IPS DF 6.9 (cell line): ENCODE results near the gene RBM17.
"Not testable (repeated sequence)": the region's sequence is repeated elsewhere in the genome, so short reads cannot be mapped to it uniquely, and the experiment has no call there.

Source experiments
- DNase-seq: peaks from one replicate; pipeline ENCODE4 v3.0.0-alpha.2; 2013; ENCODE audit warnings: low read depth, low spot score
- H3K27ac ChIP-seq: one replicate; pipeline ENCODE4 v1.5.1; 2013; ENCODE audit warnings: low read length, control low read depth
- H3K27me3 ChIP-seq: 2 replicates; pipeline ENCODE4 v1.6.1; 2013; ENCODE audit warnings: mild to moderate bottlenecking, low read length; ENCODE audit not compliant: control insufficient read depth, insufficient read depth
- H3K36me3 ChIP-seq: 2 replicates; pipeline ENCODE4 v1.6.1; 2013; ENCODE audit warnings: low read length; ENCODE audit not compliant: control insufficient read depth, insufficient read depth
- H3K4me1 ChIP-seq: 2 replicates; pipeline ENCODE4 v1.6.1; 2013; ENCODE audit warnings: low read length; ENCODE audit not compliant: control insufficient read depth, insufficient read depth
- H3K4me3 ChIP-seq: 2 replicates; pipeline ENCODE4 v1.5.1; 2013; ENCODE audit warnings: mild to moderate bottlenecking, low read length
- H3K9me3 ChIP-seq: 2 replicates; pipeline ENCODE4 v1.6.1; 2013; ENCODE audit warnings: low read length, inconsistent platforms; ENCODE audit not compliant: control insufficient read depth, insufficient read depth
- WGBS: extraction: QIAGEN DNeasy Blood & Tissue Kit; methylation state at CpG from one replicate; pipeline ENCODE4 v1.1.7; 2013; ENCODE audit warnings: mixed read lengths, missing lambda C conversion rate; ENCODE audit not compliant: insufficient read length, insufficient coverage; 5-methylcytosine and 5-hydroxymethylcytosine counted together

The RBM17 gene

DNA sequence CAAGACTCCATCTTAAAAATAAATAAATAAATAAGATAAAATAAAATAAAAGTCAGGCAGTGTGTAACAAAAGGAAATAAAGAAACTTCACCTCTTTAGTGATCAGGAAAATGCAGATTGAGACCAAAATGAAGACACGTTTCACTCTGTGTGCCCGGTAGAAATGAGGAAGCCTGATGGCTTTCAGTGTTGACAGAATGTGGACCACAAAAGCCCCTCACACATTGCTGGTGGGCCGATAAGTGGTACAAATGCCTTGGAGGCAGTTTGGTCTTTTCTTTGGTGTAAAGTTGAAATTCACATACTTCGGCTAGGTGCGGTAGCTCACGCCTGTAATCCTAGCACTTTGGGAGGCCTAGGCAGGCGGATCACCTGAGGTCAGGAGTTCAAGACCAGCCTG, 69.4 kb downstream of the RBM17 start:
- no peak for DNase-seq
- Histone ChIP-seq H3K27me3 (no peaks in the 10 kb centered on the region), H3K4me1 (no peaks in the 10 kb centered on the region), H3K9me3 (no peaks in the 10 kb centered on the region), H3K4me3 (no peak overlapping the region), H3K36me3 (no peaks in the 10 kb centered on the region), H3K27ac (no peak overlapping the region)
- no CpG with 5 or more reads among the region's 7 CpGs for WGBS

DNA sequence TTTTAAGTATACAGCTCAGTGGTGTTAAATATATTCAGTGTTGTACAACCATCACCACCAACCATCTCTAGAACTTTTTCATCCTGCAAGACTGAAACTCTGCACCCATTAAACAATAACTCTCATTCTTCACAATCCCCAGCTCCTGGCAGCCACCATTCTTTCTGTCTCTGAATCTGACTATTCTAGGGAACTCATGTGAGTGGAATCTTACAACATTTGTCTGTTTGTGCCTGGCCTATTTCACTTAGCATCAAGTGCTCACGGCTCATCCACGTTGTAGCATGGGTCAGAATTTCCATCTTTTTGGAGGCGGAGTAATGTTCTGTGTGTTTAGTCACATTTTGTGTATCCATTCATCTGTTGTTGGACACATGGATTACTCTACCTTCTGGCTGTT, 73.1 kb downstream of the RBM17 start:
- peaks cover 3% of the 10 kb centered on the region; the same call in 1 of the 2 replicates for H3K36me3 ChIP-seq
- no peaks in the 10 kb centered on the region for H3K9me3 ChIP-seq
- WGBS: no CpG with 5 or more reads among the region's 3 CpGs
- H3K27me3 ChIP-seq: no peaks in the 10 kb centered on the region
- H3K4me3 ChIP-seq: no peak overlapping the region
- DNase-seq: no peak
- no peaks in the 10 kb centered on the region for H3K4me1 ChIP-seq
- H3K27ac ChIP-seq: no peak overlapping the region

DNA sequence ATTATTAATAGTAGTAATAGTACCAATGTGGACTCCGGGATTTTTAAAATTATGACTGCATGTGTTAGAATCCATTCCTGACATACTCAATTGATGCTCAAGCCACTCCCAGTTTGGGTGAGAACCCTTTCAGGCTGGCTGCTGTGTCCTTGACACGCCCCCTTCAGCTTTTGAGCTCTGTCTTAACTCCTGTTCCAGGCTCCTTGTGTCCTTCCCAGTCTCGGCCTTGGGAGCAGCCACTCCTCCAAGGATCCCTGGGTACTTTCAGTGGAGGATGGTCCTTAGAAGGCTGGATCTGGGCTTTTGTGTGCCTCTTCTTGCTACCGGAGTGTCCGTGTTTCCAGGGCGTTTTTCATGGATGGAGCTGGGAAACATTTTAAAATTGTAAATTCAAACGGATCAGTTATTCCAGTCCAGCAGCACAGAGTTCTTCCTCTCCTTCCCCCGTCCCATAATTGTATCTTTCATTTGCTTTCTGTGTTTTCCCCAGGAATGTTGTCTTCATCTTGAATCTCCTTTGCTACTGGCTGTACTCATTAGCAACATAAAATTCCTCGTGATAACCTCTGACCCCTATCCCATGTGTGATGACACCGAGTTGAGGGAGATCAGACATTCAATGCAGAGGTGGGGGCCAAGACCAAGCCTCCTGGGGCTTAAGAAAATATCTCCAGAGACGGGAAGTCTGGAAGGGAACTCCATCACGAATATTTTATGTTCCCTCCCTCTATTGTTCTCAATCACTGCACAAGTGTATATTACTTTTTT, 73.9 kb downstream of the RBM17 start:
- H3K4me1 ChIP-seq: no peaks in the 10 kb centered on the region
- no CpG with 5 or more reads among the region's 12 CpGs for WGBS
- H3K27ac ChIP-seq: no peak overlapping the region
- DNase-seq: no peak
- H3K4me3 ChIP-seq: no peak overlapping the region
- peaks cover 3% of the 10 kb centered on the region; the same call in 1 of the 2 replicates for H3K36me3 ChIP-seq
- no peaks in the 10 kb centered on the region for H3K9me3 ChIP-seq
- H3K27me3 ChIP-seq: no peaks in the 10 kb centered on the region

DNA sequence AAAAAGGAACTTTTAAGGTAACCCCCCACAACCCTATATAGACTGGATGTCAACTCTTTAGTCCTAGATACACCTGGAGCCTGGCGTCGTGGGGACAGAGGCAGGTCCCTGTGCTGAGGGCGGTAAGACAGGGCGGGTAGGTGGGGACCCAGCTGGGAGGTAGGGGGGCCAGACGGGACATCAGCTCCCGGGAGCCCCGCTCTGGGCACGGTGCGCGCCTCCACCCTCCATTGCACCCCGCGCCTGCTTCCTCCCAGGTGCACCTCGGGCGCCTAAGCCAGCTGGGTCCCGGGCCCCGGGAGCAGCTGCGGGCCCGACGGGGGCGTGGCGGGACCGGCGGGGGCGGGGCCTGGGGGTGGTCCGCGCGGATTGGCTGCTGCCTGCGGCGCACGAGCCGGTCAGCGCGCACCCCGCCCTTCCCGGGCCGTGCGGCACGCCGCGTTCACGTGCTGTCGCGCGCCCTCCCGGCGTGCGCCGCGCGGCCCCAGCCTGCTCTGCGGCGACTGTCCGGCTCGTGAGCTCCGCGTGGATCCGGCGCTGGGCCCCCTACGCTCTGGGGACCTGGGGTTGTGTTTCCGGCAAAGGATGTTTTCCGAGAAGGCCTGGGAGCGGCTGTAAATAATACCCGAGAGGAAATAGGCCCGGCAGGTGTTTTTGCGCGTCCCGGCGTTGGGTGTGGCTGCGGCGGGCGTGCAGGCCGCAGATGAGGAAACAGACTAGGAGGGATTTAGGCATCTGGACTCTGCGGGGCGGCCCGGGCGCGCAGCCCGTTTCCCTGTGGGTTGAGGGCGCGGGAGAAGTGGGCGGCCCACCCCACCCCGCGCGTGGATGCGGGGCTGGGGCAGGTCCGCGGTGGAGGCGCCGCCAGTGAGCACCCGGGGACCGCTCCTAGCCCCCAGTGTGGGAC, 74.8 kb downstream of the RBM17 start:
- no peaks in the 10 kb centered on the region for H3K27me3 ChIP-seq

DNA sequence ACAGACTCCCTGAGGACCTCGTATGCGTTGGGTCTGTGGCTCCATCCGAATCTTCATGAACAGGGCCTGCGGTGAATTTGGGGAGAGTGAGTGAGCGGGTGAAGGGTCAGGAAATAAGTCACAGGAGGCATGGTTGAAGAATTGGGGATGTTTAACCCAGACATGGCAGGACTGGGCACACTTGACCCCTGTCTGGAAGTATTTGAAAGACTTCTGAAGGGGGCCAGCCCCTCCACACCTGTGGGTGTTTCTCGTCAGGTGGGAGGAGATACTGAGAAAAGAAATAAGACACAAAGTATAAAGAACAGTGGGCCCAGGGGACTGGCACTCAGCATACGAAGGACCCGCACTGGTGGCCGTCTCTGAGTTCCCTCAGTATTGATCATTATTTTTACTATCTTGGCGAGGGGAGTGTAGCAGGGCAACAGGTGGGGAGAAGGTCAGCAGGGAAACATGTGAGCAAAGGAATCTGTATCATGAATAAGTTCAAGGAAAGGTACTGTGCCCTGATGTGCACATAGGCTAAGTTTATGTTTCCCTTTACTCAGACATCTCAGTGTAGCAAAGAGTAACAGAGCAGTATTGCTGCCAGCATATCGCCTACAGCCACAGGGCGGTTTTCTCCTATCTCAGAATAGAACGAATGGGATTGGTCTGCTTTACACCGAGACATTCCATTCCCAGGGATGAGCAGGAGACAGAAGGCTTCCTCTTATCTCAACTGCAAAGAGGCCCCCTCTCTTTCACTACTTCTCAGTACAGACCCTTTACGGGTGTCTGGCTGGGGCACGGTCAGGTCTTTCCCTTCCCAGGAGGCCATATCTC, 75.6 kb downstream of the RBM17 start:
- no peaks in the 10 kb centered on the region for H3K27me3 ChIP-seq
- no peaks in the 10 kb centered on the region for H3K9me3 ChIP-seq
- no peaks in the 10 kb centered on the region for H3K4me1 ChIP-seq
- H3K27ac ChIP-seq: no peak overlapping the region
- no peak for DNase-seq
- no CpG with 5 or more reads among the region's 16 CpGs for WGBS
- peaks cover 3% of the 10 kb centered on the region; the same call in 1 of the 2 replicates for H3K36me3 ChIP-seq
- 0 out of 2 replicates have a peak overlapping the region, but pooled peaks have one; percentile 5 for H3K4me3 ChIP-seq

More for the DNA sequence above, 74.8 kb downstream of the RBM17 start:
- no peak for DNase-seq
- 0 out of 2 replicates have a peak overlapping the region, but pooled peaks have one; percentile 5 for H3K4me3 ChIP-seq
- no CpG with 5 or more reads among the region's 91 CpGs for WGBS
- H3K36me3 ChIP-seq: peaks cover 3% of the 10 kb centered on the region; the same call in 1 of the 2 replicates
- H3K27ac ChIP-seq: no peak overlapping the region
- no peaks in the 10 kb centered on the region for H3K9me3 ChIP-seq
- no peaks in the 10 kb centered on the region for H3K4me1 ChIP-seq

DNA sequence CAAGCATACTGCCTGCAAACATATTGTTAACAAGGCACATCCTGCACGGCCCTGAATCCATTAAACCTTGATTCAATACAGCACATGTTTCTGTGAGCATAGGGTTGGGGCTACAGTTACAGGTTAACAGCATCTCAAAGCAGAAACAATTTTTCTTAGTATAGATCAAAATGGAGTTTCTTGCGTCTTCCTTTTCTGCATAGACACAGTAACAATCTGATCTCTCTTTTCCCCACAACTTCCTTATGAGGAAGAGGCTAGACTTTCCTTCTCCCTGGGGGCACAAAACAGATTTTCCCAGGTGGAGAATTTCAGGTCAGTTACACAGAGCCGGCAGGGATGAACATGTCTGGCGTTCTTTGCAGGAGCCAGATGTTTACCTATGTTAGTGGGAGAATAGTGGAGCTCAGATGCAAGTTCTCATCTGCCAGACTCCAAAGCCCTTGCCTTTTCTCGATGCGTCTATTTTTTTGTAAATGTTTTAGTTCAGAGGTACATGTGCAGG, 76.4 kb downstream of the RBM17 start:
- no peaks in the 10 kb centered on the region for H3K27me3 ChIP-seq
- no CpG with 5 or more reads among the region's 6 CpGs for WGBS
- H3K36me3 ChIP-seq: peaks cover 3% of the 10 kb centered on the region; the same call in 1 of the 2 replicates
- DNase-seq: no peak
- H3K4me1 ChIP-seq: no peaks in the 10 kb centered on the region
- no peaks in the 10 kb centered on the region for H3K9me3 ChIP-seq
- no peak overlapping the region for H3K27ac ChIP-seq
- no peak overlapping the region for H3K4me3 ChIP-seq

DNA sequence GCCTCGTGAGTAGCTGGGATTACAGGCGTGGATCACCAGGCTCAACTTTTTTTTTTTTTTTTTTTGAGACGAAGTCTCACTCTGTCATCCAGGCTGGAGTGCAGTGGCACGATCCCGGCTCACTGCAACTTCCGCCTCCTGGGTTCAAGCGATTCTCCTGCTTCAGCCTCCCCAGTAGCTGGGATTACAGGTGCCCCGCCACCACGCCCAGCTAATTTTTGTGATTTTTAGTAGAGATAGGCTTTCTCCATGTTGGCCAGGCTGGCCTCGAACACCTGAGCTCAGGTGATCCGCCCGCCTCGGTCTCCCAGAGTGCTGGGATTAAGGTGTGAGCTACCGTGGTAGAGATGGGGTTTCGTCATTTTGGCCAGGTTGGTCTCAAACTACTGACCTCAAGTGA, 77.1 kb downstream of the RBM17 start:
- not testable (repeated sequence) for H3K4me1 ChIP-seq, H3K27me3 ChIP-seq, H3K4me3 ChIP-seq, H3K9me3 ChIP-seq, H3K27ac ChIP-seq, H3K36me3 ChIP-seq, DNase-seq
- WGBS: no CpG with 5 or more reads among the region's 15 CpGs
